Left ventricle myocardium inferior (tissue), 1 donor: ENCODE data around the gene EFNA3. TPM values are rescaled to one million over a fixed set of nuclear protein-coding genes. Genes with fewer than 3 reads are reported as not detected.

ENCODE experiments used
- DNase-seq: peaks from one replicate; pipeline ENCODE4 v3.0.0-alpha.2; 2020
- H3K27ac ChIP-seq: fragments of 200-600 bp; replicated peaks from 2 replicates; pipeline ENCODE4 v1.8.0; 2021
- H3K27me3 ChIP-seq: fragments of 200-600 bp; 2 replicates; pipeline ENCODE4 v1.8.0; 2021; ENCODE audit warnings: low read depth
- H3K36me3 ChIP-seq: fragments of 200-600 bp; 2 replicates; pipeline ENCODE4 v1.8.0; 2021
- H3K4me1 ChIP-seq: fragments of 200-600 bp; 2 replicates; pipeline ENCODE4 v1.8.0; 2021
- H3K4me3 ChIP-seq: fragments of 200-600 bp; 2 replicates; pipeline ENCODE4 v1.8.0; 2021; ENCODE audit warnings: mild to moderate bottlenecking, moderate library complexity
- H3K9me3 ChIP-seq: fragments of 200-600 bp; replicated peaks from 2 replicates; pipeline ENCODE4 v1.8.0; 2021
- intact Hi-C: fragments of 100-400 bp; cut with micrococcal nuclease; formaldehyde crosslinking; loops from one replicate; pipeline ENCODE4 v1.11.0; 2022
- total RNA-seq: library from RNA; stranded (reverse); fragmentation: NEBNext Ultra II Directional; extraction: Animal tissue kit (Norgen Biotek cat#: 25700); gene quantifications from one replicate; pipeline ENCODE4 v1.2.1, GENCODE V29; 2021
- TF ChIP-seq, protein P1 (sequence below): fragments of 200-600 bp; IDR thresholded peaks from 2 replicates; pipeline ENCODE4 v1.8.0; 2021; ENCODE audit warnings: antibody characterized with exemption, mild to moderate bottlenecking, borderline replicate concordance
- donor health status: DM: no; HTN: yes; CAD: no; lungs with severe emphysema.

The EFNA3 gene
- total RNA-seq, 1 donor from 2014 or later = 0.71 TPM

DNA sequence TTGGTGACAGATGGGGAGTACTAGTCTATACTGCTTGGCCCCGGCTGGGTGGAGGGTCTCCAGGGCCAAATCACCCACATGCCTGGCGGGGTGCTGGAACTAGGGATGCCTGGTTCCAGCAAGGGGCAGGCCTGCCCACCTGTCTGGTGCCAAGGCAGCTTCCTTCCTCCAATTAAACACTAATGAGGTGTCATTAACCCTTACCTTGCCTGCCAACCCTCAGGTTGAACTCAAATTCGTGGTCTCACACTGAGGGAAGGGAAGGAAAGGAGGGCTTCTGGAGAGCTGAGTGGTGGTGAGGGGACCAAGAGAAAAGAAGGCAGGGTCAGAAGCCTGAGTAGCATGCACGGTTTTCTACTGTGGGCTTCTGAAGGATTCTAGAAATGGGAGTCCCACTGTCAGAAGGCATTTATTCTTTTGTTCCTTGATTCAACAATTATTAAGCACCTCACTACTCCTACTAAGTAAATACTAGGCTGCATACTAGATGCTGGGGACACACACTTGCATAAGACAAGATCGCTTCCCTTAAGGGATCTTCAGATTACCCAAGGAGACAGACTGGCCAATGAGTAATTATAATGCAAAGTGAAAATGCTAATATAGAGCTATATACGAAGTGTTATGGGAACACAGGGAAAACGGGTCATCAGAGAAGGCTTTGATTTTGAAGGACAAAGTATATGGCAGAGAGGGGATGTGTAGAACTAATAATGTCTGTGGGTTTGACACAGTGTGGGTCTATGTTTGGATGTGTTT lies 5.9 kb upstream of the EFNA3 start:
- Histone ChIP-seq H3K9me3 (no peaks in the 10 kb centered on the region), H3K27ac (no peak overlapping the region), H3K27me3 (no peaks in the 10 kb centered on the region), H3K36me3 (no peaks in the 10 kb centered on the region), H3K4me3 (no peak overlapping the region), H3K4me1 (peaks cover 17% of the 10 kb centered on the region)
- no peak for DNase-seq
- intact Hi-C loops = no loop called here
- TF ChIP-seq, protein P1, sequence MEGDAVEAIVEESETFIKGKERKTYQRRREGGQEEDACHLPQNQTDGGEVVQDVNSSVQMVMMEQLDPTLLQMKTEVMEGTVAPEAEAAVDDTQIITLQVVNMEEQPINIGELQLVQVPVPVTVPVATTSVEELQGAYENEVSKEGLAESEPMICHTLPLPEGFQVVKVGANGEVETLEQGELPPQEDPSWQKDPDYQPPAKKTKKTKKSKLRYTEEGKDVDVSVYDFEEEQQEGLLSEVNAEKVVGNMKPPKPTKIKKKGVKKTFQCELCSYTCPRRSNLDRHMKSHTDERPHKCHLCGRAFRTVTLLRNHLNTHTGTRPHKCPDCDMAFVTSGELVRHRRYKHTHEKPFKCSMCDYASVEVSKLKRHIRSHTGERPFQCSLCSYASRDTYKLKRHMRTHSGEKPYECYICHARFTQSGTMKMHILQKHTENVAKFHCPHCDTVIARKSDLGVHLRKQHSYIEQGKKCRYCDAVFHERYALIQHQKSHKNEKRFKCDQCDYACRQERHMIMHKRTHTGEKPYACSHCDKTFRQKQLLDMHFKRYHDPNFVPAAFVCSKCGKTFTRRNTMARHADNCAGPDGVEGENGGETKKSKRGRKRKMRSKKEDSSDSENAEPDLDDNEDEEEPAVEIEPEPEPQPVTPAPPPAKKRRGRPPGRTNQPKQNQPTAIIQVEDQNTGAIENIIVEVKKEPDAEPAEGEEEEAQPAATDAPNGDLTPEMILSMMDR = no peak

DNA sequence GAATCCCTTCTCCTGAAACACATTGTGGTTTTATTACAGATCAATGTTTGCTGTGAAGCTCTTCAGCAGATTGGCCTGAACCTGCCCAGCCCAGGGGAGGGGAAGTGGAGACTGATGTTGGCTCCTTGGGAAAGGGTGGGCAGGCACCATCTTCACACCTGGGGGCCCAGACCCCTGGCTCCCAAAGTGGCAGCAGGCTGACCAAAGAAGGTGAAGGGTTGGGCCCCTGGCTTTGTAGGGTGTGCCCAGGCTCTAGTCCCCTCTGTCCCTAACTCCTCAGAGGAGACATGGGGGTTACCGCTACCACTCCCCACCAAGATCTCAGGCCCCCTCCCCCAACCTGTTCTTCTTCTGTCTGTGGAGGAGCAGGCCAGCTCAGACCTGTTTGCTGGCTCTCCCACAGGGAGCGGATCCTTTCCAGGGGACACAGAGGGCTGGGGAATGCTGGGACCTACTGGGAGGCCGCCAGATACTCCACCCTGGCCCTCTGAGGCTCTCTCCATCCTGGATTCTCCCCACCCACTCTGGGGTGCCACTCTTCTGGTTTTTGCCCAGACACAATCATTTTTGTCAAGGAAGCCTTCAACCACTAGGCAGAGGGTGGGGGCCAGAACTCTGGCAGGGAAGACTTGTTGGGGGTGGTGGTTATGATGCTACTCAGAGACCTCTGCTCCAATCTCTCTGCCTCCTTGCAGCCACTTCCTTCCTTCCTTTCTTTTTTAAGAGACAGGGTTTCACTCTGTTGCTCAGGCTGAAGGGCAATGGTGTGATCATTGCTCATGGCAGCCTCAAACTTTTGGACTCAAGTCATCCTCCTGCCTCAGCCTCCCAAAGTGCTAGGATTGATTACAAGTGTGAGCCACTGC lies 5.0 kb upstream of the EFNA3 start:
- H3K4me3 ChIP-seq = no peak overlapping the region
- no peaks in the 10 kb centered on the region for H3K9me3 ChIP-seq
- no peaks in the 10 kb centered on the region for H3K36me3 ChIP-seq
- TF ChIP-seq, protein P1 = no peak
- intact Hi-C loops = no loop called here
- peaks cover 21% of the 10 kb centered on the region for H3K4me1 ChIP-seq
- H3K27me3 ChIP-seq = no peaks in the 10 kb centered on the region
- DNase-seq = no peak
- H3K27ac ChIP-seq = no peak overlapping the region

DNA sequence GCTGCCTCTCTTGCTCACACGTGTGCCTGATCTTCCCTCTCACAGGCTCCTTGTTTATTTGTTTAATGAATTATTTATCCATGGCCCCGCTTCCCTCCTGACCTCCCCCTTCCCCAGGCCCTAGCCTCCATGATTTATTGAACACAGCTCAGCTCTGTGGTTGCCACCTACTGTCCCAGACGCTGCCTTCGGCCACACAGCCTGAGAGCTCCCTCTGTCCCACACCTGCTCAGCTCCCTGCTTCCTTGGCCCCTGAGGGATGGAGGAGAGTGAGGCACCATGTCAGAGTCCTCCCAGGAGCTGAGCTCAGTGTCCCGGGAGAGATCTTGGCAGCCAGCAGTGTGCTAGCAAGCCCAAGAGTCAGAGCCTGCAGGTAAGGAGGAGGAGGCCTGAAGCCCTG lies 3.1 kb upstream of the EFNA3 start:
- no peak for DNase-seq
- intact Hi-C loops = no loop called here
- peaks cover 19% of the 10 kb centered on the region for H3K27me3 ChIP-seq

DNA sequence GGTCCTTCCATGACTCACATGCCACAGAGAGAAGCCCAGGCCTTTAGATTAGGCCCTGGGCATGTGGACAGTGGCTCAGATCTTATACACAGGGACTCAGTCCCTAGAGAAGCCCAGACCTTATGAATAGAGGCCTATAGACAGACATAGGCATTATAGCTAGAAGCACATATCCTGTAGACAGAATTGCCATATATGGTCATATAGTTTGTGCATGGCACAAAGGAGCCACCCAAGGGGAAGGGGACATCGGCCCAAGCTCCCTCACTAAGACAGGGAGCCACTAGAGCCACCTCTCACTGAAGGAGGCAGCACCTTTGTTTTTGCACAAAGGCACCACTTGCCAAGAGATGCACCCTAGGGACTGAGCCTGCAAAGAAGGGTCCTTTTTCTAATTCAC lies 2.3 kb upstream of the EFNA3 start:
- intact Hi-C loops = no loop called here
- Histone ChIP-seq H3K4me3 (no peak overlapping the region), H3K27ac (no peak overlapping the region), H3K27me3 (peaks cover 28% of the 10 kb centered on the region), H3K36me3 (no peaks in the 10 kb centered on the region), H3K4me1 (peaks cover 33% of the 10 kb centered on the region), H3K9me3 (no peaks in the 10 kb centered on the region)
- TF ChIP-seq, protein P1 = no peak
- no peak for DNase-seq

More for the DNA sequence above, 3.1 kb upstream of the EFNA3 start:
- H3K4me1 ChIP-seq = peaks cover 33% of the 10 kb centered on the region
- TF ChIP-seq, protein P1 = no peak
- H3K4me3 ChIP-seq = no peak overlapping the region
- no peaks in the 10 kb centered on the region for H3K36me3 ChIP-seq
- no peaks in the 10 kb centered on the region for H3K9me3 ChIP-seq
- H3K27ac ChIP-seq = no peak overlapping the region

DNA sequence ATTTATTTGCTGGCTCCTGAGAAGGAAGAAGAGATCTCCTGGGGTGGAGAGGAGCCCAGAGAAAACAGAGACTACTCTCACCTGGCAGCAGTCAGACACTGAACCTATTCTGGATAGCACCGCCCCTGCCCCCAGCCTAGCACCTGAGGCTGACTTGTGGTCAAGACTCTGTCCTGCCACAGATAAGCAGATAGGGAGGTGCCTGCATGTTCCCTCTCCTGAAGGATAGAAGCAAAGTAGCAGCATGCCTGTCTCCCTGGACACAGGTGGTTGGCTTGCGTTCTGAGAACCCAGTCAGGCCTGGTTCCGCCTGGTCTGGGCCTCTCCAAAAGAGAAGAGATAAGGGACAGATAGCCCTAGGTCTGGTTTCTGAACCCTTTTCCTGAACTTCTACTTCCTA lies 1.3 kb upstream of the EFNA3 start:
- TF ChIP-seq, protein P1 = no peak
- Histone ChIP-seq H3K27me3 (peaks cover 37% of the 10 kb centered on the region), H3K36me3 (no peaks in the 10 kb centered on the region), H3K4me1 (peaks cover 42% of the 10 kb centered on the region), H3K4me3 (no peak overlapping the region), H3K9me3 (no peaks in the 10 kb centered on the region), H3K27ac (no peak overlapping the region)
- no peak for DNase-seq
- intact Hi-C loops = no loop called here
